GM12891 (cell line): Measurements from ENCODE around the gene TF.

Experiments
- POLR2A ChIP-seq: IDR thresholded peaks from 2 replicates; pipeline ENCODE4 v1.6.1; 2011; ENCODE audit warnings: low read depth, low read length, control low read depth
- POLR2AphosphoS5 ChIP-seq: IDR thresholded peaks from 2 replicates; pipeline ENCODE4 v1.6.1; 2011; ENCODE audit warnings: low read depth, low read length, control low read depth
- SPI1 ChIP-seq: IDR thresholded peaks from 2 replicates; pipeline ENCODE4 v1.6.1; 2011; ENCODE audit warnings: low read depth, low read length, control low read depth

DNA sequence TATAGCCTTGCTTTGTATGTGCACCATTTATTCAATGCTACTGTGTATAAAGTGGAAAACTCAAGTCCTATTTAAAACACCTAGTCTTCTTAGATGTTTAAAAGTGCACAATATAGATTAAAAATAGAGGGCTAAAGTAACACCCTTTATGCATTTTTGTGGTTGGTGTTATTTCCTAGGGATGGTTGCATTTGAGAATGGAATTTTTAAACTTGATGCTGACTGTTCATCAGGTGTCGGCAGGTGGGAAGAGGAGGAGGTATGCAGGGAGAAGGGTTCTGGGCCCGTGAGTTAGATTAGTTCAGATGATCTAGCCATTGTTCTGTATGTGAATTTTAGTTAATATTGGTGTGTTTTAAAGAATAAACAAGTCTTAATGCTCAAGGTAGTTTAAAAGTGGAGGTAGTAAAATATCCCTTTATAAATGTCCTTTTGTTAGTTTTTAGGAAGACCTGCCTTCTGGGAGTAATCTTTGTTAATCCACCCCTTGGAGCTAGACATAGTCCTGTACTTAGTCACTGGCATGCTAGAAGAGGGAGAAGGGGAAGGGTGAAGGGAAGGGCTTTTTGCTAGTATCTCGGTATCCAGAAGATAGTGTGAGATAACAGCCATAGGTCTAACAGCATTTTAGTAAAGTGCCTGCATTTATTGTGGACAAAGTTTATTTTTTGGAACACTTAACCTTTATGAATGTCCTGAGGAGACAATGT is 51.4 kb downstream of the TF start:
- TF ChIP-seq POLR2A, result no peak
- TF ChIP-seq SPI1, result no peak
- TF ChIP-seq POLR2AphosphoS5, result no peak
